HG03175 (cell line): ENCODE results near the gene AUH.

Experiments used
- ATAC-seq: cut with Tn5 transposase; IDR thresholded peaks from one replicate; pipeline ENCODE4 v1.9.1; 2021; ENCODE audit warnings: mild to moderate bottlenecking, moderate library complexity; ENCODE audit not compliant: unreplicated experiment

Gene AUH

GRCh38 chr9:91255327-91255726, 106.4 kb downstream of the AUH start:
- no peak for ATAC-seq

GRCh38 chr9:91253488-91253887, 108.2 kb downstream of the AUH start:
- ATAC-seq = no peak

GRCh38 chr9:91248707-91249106, 113.0 kb downstream of the AUH start:
- no peak for ATAC-seq

- no peak for ATAC-seq
Observed at GRCh38 chr9:91247278-91247677, 114.4 kb downstream of the AUH start.

GRCh38 chr9:91246846-91247245, 114.9 kb downstream of the AUH start:
- ATAC-seq = no peak

GRCh38 chr9:91245431-91246313, 116.0 kb downstream of the AUH start:
- no peak for ATAC-seq

- no peak for ATAC-seq
Observed at GRCh38 chr9:91243029-91243428, 118.7 kb downstream of the AUH start.

GRCh38 chr9:91241909-91242308, 119.8 kb downstream of the AUH start:
- no peak for ATAC-seq

- no peak for ATAC-seq
Observed at GRCh38 chr9:91240596-91241165, 121.0 kb downstream of the AUH start.

GRCh38 chr9:91239367-91240111, 122.2 kb downstream of the AUH start:
- no peak for ATAC-seq

GRCh38 chr9:91234523-91234922, 127.2 kb downstream of the AUH start:
- ATAC-seq = no peak

GRCh38 chr9:91231619-91232018, 130.1 kb downstream of the AUH start:
- no peak for ATAC-seq

GRCh38 chr9:91223000-91223399, 138.7 kb downstream of the AUH start:
- no peak for ATAC-seq

- ATAC-seq = no peak
Observed at GRCh38 chr9:91222457-91222856, 139.3 kb downstream of the AUH start.

GRCh38 chr9:91221332-91221731, 140.4 kb downstream of the AUH start:
- ATAC-seq = no peak

- no peak for ATAC-seq
Observed at GRCh38 chr9:91220491-91221135, 141.1 kb downstream of the AUH start.

- ATAC-seq = no peak
Observed at GRCh38 chr9:91220021-91220420, 141.7 kb downstream of the AUH start.

GRCh38 chr9:91219557-91219956, 142.2 kb downstream of the AUH start:
- ATAC-seq = no peak

GRCh38 chr9:91217388-91217787, 144.3 kb downstream of the AUH start:
- ATAC-seq = no peak

GRCh38 chr9:91214867-91215266, 146.9 kb downstream of the AUH start:
- ATAC-seq = no peak

- ATAC-seq = no peak
Observed at GRCh38 chr9:91214086-91214485, 147.6 kb downstream of the AUH start.
